Lower leg skin (tissue), 4 donors: Measurements from ENCODE around the gene SPECC1L. TPM values are rescaled to one million over a fixed set of nuclear protein-coding genes. Genes with fewer than 3 reads are reported as not detected.

Experiments
- DNase-seq, 2 donors: peaks; one replicate each; pipeline ENCODE4 v3.0.0-alpha.2; 2019; ENCODE audit warnings: low spot score in 2 of 2
- H3K4me3 ChIP-seq: fragments of 200-600 bp; sonication (generic); 2 replicates; pipeline ENCODE4 v1.5.1; 2017; ENCODE audit warnings: mild to moderate bottlenecking, low read depth; ENCODE audit not compliant: poor library complexity, severe bottlenecking
- POLR2A ChIP-seq, 2 donors: fragments of 450-650 bp; IDR thresholded peaks; one replicate each; pipeline ENCODE4 v1.6.1; 2016 to 2017; ENCODE audit warnings: antibody characterized with exemption in 2 of 2, mild to moderate bottlenecking in 1 of 2, moderate library complexity in 1 of 2
- WGBS, 2 donors: methylation state at CpG; one replicate each; pipeline ENCODE4 v1.1.5; 2018; 5-methylcytosine and 5-hydroxymethylcytosine counted together
- intact Hi-C: fragments of 100-400 bp; cut with DNase I; formaldehyde crosslinking; loops from one replicate; pipeline ENCODE4 v1.15.0; 2023; ENCODE audit warnings: low total_unique reads
- total RNA-seq, 4 donors: library from RNA; depleted of rRNA; stranded (reverse); fragments of >200 nt; gene quantifications; one replicate each; pipeline ENCODE4 v1.1.0, GENCODE V29; 2016
- TF ChIP-seq, protein P1 (sequence below), 3 donors: fragments of 450-650 bp; IDR thresholded peaks; one replicate each; pipeline ENCODE4 v1.5.1; 2016; ENCODE audit warnings: antibody characterized with exemption in 3 of 3, mild to moderate bottlenecking in 3 of 3, moderate library complexity in 2 of 3

The SPECC1L gene
- total RNA-seq, 4 donors from 2014 or later = 17.6 to 30.6 (median 23.3) TPM

DNA sequence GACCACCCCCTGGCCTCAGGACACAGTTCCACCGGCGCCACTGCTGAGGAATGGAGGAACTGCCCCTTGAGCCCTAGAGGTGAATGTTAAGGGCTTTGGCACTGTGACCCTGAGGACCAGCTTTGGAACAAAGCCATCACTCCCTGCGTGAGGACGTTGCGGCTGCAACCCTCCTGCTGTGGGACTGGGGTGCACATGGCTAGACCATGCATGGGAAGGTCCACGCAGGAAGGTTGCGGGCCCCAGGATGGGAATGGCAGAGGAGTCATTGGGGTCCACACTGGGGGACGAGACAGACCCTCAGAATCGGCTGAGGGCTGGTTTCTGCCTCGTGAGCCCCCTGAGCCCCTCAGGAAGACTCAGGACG is 150.3 kb downstream of the SPECC1L start:
- intact Hi-C loops = loop anchor here (5.0 kb wide), 1 partner anchor 101 kb away; no protein-coding TSS in a partner anchor

DNA sequence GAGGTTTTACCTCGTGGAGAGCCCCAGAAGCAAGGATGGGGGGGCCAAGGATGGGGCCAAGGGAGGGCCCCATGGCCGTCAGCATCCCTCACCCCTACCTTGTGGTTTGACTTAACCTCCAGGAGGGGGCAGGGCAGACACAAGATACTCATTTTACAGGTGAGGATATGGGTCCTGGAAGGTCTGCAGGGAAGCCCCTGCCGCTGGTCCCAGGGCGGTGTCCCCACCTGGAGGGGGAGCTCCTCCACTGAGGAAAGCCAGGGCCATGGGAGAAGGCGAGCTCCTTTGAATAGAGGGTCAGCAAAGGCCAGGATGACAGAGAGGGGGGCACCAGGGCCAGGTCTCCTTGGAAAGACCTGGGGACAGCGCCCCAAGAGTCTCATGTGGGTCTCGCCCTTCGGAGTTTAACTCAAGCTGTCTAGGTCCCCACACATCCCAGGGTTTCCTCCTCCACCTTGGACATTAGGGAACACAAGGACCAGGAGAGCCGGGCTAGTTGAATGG is 150.8 kb downstream of the SPECC1L start:
- no peak for TF ChIP-seq POLR2A (IDR thresholded peaks at IDR 0.05)
- TF ChIP-seq, protein P1, sequence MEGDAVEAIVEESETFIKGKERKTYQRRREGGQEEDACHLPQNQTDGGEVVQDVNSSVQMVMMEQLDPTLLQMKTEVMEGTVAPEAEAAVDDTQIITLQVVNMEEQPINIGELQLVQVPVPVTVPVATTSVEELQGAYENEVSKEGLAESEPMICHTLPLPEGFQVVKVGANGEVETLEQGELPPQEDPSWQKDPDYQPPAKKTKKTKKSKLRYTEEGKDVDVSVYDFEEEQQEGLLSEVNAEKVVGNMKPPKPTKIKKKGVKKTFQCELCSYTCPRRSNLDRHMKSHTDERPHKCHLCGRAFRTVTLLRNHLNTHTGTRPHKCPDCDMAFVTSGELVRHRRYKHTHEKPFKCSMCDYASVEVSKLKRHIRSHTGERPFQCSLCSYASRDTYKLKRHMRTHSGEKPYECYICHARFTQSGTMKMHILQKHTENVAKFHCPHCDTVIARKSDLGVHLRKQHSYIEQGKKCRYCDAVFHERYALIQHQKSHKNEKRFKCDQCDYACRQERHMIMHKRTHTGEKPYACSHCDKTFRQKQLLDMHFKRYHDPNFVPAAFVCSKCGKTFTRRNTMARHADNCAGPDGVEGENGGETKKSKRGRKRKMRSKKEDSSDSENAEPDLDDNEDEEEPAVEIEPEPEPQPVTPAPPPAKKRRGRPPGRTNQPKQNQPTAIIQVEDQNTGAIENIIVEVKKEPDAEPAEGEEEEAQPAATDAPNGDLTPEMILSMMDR (IDR thresholded peaks at IDR 0.05) = no peak
- no peak for DNase-seq
- H3K4me3 ChIP-seq = no peak overlapping the region
- 50 to 57% methylated on average over 9 of the region's 9 CpGs for WGBS, 2 donors
- intact Hi-C loops = loop anchor here (5.0 kb wide), 1 partner anchor 101 kb away; no protein-coding TSS in a partner anchor

More for the DNA sequence above, 150.3 kb downstream of the SPECC1L start:
- no peak overlapping the region for H3K4me3 ChIP-seq
- peak in 1 of 2 donors; percentile 85 for DNase-seq
- WGBS, 2 donors = 59 to 61% methylated on average over 11 of the region's 11 CpGs
- TF ChIP-seq, protein P1 (IDR thresholded peaks at IDR 0.05) = no peak
- no peak for TF ChIP-seq POLR2A (IDR thresholded peaks at IDR 0.05)

DNA sequence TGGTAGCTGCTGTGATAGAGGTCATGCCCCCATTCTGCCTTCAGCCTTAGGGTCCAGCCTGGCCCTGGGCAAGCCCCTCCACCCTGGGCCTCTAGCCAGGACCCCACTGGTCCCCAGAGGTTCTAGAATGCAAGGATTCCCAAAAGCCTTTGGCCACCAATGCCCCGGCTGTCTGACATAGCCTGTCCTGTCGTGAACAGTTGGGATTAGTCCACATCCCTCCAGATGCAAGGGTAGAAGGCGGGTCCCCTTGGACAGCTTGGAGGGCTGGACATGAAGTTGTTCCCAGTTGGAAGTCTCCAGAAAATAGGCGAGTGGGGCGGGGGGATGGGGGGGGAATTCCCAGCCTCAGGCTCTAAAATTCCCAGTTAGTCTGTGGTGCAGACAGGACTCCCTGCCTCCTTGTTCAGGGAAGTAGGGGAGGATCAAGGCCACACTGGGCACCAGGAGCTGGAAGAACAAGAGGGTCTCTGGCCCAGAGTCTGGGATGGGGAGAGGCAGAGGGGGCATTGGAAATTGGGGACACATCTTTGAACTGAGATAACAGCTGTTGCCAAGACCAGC is 151.6 kb downstream of the SPECC1L start:
- intact Hi-C loops = loop anchor here (5.0 kb wide), 1 partner anchor 100 kb away; no protein-coding TSS in a partner anchor
- 38 to 52% methylated on average over 5 of the region's 5 CpGs for WGBS, 2 donors

DNA sequence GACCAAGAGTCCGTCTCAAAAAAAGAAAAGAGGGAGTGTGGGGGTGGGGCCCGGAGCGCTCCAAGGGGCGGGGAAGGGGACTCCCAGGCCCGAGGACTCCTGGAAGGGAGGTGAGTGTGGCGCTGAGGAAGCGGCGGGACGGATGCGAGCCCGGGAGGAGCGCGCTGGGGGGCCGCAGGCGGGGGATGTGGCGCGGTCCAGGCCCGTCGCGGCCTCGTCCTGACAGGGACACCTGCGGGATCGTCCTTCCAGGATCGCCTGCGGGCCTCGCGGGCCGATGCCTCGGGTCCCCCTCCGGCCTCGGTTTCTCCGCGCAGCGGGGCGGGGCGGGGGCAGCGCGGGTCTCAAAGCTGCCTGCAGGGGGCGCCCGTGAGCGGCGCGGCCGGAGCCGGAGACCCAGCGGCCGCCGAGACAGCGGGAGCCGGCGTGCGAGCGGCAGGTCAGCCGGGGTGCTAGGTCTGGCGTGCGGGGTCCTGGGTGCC is 152.9 kb downstream of the SPECC1L start:
- intact Hi-C loops = loop anchor here (5.0 kb wide), 1 partner anchor 99 kb away; no protein-coding TSS in a partner anchor
- no peak for TF ChIP-seq POLR2A (IDR thresholded peaks at IDR 0.05)
- TF ChIP-seq, protein P1 (IDR thresholded peaks at IDR 0.05) = no peak
- DNase-seq = no peak
- H3K4me3 ChIP-seq = no peak overlapping the region
- WGBS, 2 donors = 3 to 4% methylated on average over 19 to 23 of the region's 56 CpGs

More for the DNA sequence above, 151.6 kb downstream of the SPECC1L start:
- TF ChIP-seq, protein P1 (IDR thresholded peaks at IDR 0.05) = no peak
- no peak for TF ChIP-seq POLR2A (IDR thresholded peaks at IDR 0.05)
- no peak overlapping the region for H3K4me3 ChIP-seq
- DNase-seq = no peak

DNA sequence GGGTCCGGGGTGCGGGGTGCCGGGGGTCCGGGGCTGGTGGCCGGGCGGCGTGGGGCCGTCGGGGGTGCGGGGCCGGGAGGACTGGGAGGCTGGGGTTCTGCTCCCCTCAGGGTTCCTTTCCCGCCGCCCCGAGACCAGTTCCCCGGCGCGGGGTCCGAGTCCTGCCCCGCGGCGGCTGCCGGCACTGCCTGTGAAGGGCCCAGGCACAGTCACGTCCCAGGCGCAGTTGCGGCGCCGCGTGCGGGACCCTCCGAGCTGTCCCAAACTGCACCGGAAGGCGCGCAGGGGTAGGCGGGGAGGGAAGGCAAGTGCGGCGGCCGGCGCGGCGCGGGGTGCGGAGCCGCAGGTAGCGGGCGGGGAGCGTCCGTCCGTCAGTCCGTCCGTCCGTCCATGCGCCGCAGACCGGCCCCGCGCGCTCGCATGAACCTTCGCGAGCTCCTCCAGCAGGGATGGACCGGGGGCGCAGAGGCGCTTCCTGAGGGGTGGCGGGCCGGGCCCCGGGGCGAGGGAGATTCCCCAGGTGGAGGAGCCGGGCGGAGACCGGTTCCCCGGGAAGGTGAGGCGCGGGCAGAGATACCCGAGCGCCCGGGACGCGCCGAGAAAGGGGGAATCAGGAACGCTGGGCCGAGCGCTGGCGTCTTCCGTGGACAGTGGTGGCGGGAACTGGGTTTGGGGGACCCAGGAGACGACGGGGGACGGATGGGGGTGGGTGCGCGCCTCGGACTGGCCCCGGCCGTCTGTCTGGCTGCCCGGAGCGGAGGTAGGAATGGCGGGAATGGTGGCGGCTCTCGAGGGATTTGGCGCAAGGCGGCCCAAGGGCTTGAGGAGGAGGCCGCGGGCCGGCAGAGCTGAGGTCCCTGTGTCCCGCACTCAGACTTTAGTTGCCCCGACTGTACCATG is 153.6 kb downstream of the SPECC1L start:
- peak overlapping the region; percentile 17 for H3K4me3 ChIP-seq
- intact Hi-C loops = loop anchor here (5.0 kb wide), 1 partner anchor 98 kb away; no protein-coding TSS in a partner anchor
- 10 to 16% methylated on average over 43 to 54 of the region's 105 CpGs for WGBS, 2 donors
- no peak for TF ChIP-seq POLR2A (IDR thresholded peaks at IDR 0.05)
- TF ChIP-seq, protein P1 (IDR thresholded peaks at IDR 0.05) = no peak
- no peak for DNase-seq
